IMR-90 (cell line): ENCODE data around the gene PDZRN3. TPM values are rescaled to one million over a fixed set of nuclear protein-coding genes. Genes with fewer than 3 reads are reported as not detected.

Experiments used
- ATAC-seq: fragments of 200-7000 bp; cut with Tn5 transposase; 2 replicates; pipeline ENCODE4 v1.9.1; 2020; ENCODE audit warnings: low read depth, mild to moderate bottlenecking, moderate library complexity
- BruUV-seq: library from RNA; stranded (reverse); fragments of 400-500 nt; replicated peaks from 2 replicates; lab custom pipeline; 2021; lab: Mats Ljungman, UMichigan
- CTCF ChIA-PET: fragments of 300-600 bp; formaldehyde crosslinking; extraction: SDS; loops from one replicate; lab custom pipeline; 2021; ENCODE audit warnings: antibody characterized with exemption; lab: Yijun Ruan, JAX
- POLR2A ChIA-PET: fragments of 300-600 bp; sonication (Branson Sonifier 250); formaldehyde crosslinking; loops from one replicate; lab custom pipeline; 2022; ENCODE audit warnings: antibody characterized with exemption; ENCODE audit not compliant: unreplicated experiment; lab: Charles Lee
- DNase-seq: peaks from one replicate; pipeline ENCODE4 v3.0.0; 2013
- H2AFZ ChIP-seq: replicated peaks from 2 replicates; pipeline ENCODE3; 2013; ENCODE audit warnings: low read length, mild to moderate bottlenecking; ENCODE audit not compliant: poor library complexity
- H2AK5ac ChIP-seq: 2 replicates; pipeline ENCODE4 v1.6.1; 2013; ENCODE audit warnings: low read depth, low read length, inconsistent platforms
- H2AK9ac ChIP-seq: replicated peaks from 2 replicates; pipeline ENCODE3; 2013; ENCODE audit warnings: mild to moderate bottlenecking, low read depth, low read length, moderate library complexity; ENCODE audit not compliant: poor library complexity
- H2BK120ac ChIP-seq: 2 replicates; pipeline ENCODE4 v1.6.1; 2013; ENCODE audit warnings: low read depth, low read length, inconsistent platforms
- H2BK15ac ChIP-seq: 3 replicates; pipeline ENCODE4 v1.6.1; 2013; ENCODE audit warnings: low read depth, low read length, inconsistent platforms
- H2BK20ac ChIP-seq: 2 replicates; pipeline ENCODE4 v1.6.1; 2013; ENCODE audit warnings: low read depth, mild to moderate bottlenecking, inconsistent platforms, low read length, moderate library complexity
- H2BK5ac ChIP-seq: 2 replicates; pipeline ENCODE4 v1.6.1; 2013; ENCODE audit warnings: mild to moderate bottlenecking, low read depth, low read length, inconsistent platforms; ENCODE audit not compliant: poor library complexity, severe bottlenecking
- H3K14ac ChIP-seq: replicated peaks from 2 replicates; pipeline ENCODE4 v1.6.1; 2013; ENCODE audit warnings: low read depth, low read length, inconsistent platforms
- H3K18ac ChIP-seq: 2 replicates; pipeline ENCODE4 v1.6.1; 2013; ENCODE audit warnings: low read depth, low read length, control low read depth
- H3K23ac ChIP-seq: 2 replicates; pipeline ENCODE4 v1.6.1; 2013; ENCODE audit warnings: low read depth, low read length, inconsistent platforms
- H3K27ac ChIP-seq: 2 replicates; pipeline ENCODE4 v1.5.1; 2013; ENCODE audit warnings: mild to moderate bottlenecking, control low read depth, low read length; ENCODE audit not compliant: insufficient read depth
- H3K27me3 ChIP-seq: 2 replicates; pipeline ENCODE4 v1.6.1; 2013; ENCODE audit warnings: low read length; ENCODE audit not compliant: control insufficient read depth, insufficient read depth
- H3K36me3 ChIP-seq: 2 replicates; pipeline ENCODE4 v1.6.1; 2013; ENCODE audit warnings: low read length, mixed read lengths; ENCODE audit not compliant: control insufficient read depth, insufficient read depth
- H3K4ac ChIP-seq: 2 replicates; pipeline ENCODE4 v1.6.1; 2013; ENCODE audit warnings: low read depth, low read length, inconsistent platforms
- H3K4me1 ChIP-seq: 2 replicates; pipeline ENCODE4 v1.6.1; 2013; ENCODE audit warnings: low read length, mixed read lengths; ENCODE audit not compliant: control insufficient read depth, insufficient read depth
- H3K4me2 ChIP-seq: 2 replicates; pipeline ENCODE4 v1.6.1; 2013; ENCODE audit warnings: low read depth, mild to moderate bottlenecking, control low read depth, low read length, moderate library complexity
- H3K4me3 ChIP-seq: 2 replicates; pipeline ENCODE4 v1.5.1; 2013; ENCODE audit warnings: low read depth, mild to moderate bottlenecking, control low read depth, low read length, moderate library complexity; ENCODE audit not compliant: insufficient read depth
- H3K56ac ChIP-seq: 2 replicates; pipeline ENCODE4 v1.6.1; 2013; ENCODE audit warnings: low read length, inconsistent platforms; ENCODE audit not compliant: insufficient read depth; ENCODE audit errors: extremely low read depth
- H3K79me1 ChIP-seq, 2 experiments: 2 replicates each; pipeline ENCODE4 v1.6.1; 2013; ENCODE audit warnings: low read length in 2 of 2, inconsistent platforms in 1 of 2, low read depth in 1 of 2
- H3K9ac ChIP-seq: 2 replicates; pipeline ENCODE4 v1.6.1; 2013; ENCODE audit warnings: low read depth, low read length, control low read depth
- H3K9me1 ChIP-seq: 2 replicates; pipeline ENCODE4 v1.6.1; 2013; ENCODE audit warnings: low read length, inconsistent platforms; ENCODE audit not compliant: insufficient read depth
- H3K9me3 ChIP-seq: 2 replicates; pipeline ENCODE4 v1.6.1; 2013; ENCODE audit warnings: low read length; ENCODE audit not compliant: control insufficient read depth, insufficient read depth
- H4K20me1 ChIP-seq: 2 replicates; pipeline ENCODE4 v1.6.1; 2013; ENCODE audit warnings: low read length, inconsistent platforms; ENCODE audit not compliant: insufficient read depth
- H4K5ac ChIP-seq: 2 replicates; pipeline ENCODE4 v1.6.1; 2013; ENCODE audit warnings: mild to moderate bottlenecking, low read depth, low read length, control low read depth
- H4K8ac ChIP-seq, 2 experiments: 2 replicates each; pipeline ENCODE4 v1.6.1; 2013; ENCODE audit warnings: low read depth in 2 of 2, low read length in 2 of 2, control low read depth in 1 of 2, inconsistent platforms in 1 of 2
- H4K91ac ChIP-seq: 2 replicates; pipeline ENCODE4 v1.6.1; 2013; ENCODE audit warnings: low read depth, low read length, inconsistent platforms; ENCODE audit not compliant: insufficient read depth
- BHLHE40 ChIP-seq: fragments of 150-350 bp; IDR thresholded peaks from 2 replicates; pipeline ENCODE4 v1.6.1; 2016; ENCODE audit warnings: mild to moderate bottlenecking, low read depth, low read length
- CEBPB ChIP-seq: IDR thresholded peaks from 2 replicates; pipeline ENCODE4 v1.6.1; 2012; ENCODE audit warnings: low read depth, low read length, improper control_type of control experiment
- CHD1 ChIP-seq: IDR thresholded peaks from 2 replicates; pipeline ENCODE4 v1.6.1; 2012; ENCODE audit warnings: low read depth, low read length, improper control_type of control experiment
- CTCF ChIP-seq: conservative IDR thresholded peaks from 2 replicates; pipeline ENCODE4 v1.5.1; 2012; ENCODE audit warnings: mild to moderate bottlenecking, low read depth, low read length, improper control_type of control experiment
- ELK1 ChIP-seq: fragments of 150-350 bp; IDR thresholded peaks from 2 replicates; pipeline ENCODE4 v1.6.1; 2016; ENCODE audit warnings: low read depth, mild to moderate bottlenecking, low read length, moderate library complexity, borderline replicate concordance
- FOS ChIP-seq: fragments of 150-350 bp; IDR thresholded peaks from 2 replicates; pipeline ENCODE4 v1.6.1; 2016; ENCODE audit warnings: low read depth, low read length
- MAFK ChIP-seq: IDR thresholded peaks from 2 replicates; pipeline ENCODE4 v1.6.1; 2012; ENCODE audit warnings: low read depth, low read length, improper control_type of control experiment
- MAZ ChIP-seq: IDR thresholded peaks from 2 replicates; pipeline ENCODE4 v1.6.1; 2012; ENCODE audit warnings: low read depth, mild to moderate bottlenecking, low read length, improper control_type of control experiment, moderate library complexity, borderline replicate concordance
- POLR2A ChIP-seq: IDR thresholded peaks from 2 replicates; pipeline ENCODE4 v1.6.1; 2012; ENCODE audit warnings: mild to moderate bottlenecking, low read depth, low read length
- RAD21 ChIP-seq: IDR thresholded peaks from 2 replicates; pipeline ENCODE4 v1.6.1; 2012; ENCODE audit warnings: low read length, improper control_type of control experiment
- RCOR1 ChIP-seq: IDR thresholded peaks from 2 replicates; pipeline ENCODE4 v1.6.1; 2012; ENCODE audit warnings: mild to moderate bottlenecking, low read length, improper control_type of control experiment; ENCODE audit not compliant: insufficient replicate concordance
- SMC3 ChIP-seq: fragments of 150-350 bp; IDR thresholded peaks from 2 replicates; pipeline ENCODE4 v1.6.1; 2016; ENCODE audit warnings: low read depth, mild to moderate bottlenecking, antibody characterized with exemption, low read length, moderate library complexity
- USF2 ChIP-seq: fragments of 150-350 bp; IDR thresholded peaks from 2 replicates; pipeline ENCODE4 v1.6.1; 2017; ENCODE audit warnings: mild to moderate bottlenecking, antibody characterized with exemption, low read length, low read depth
- WGBS, 2 experiments: methylation state at CpG; one replicate each; pipeline versions ENCODE4 v1.1.5 to v1.1.7; 2013; ENCODE audit warnings: missing lambda C conversion rate in 2 of 2; ENCODE audit not compliant: insufficient read length in 1 of 2; ENCODE audit errors: extremely low coverage in 2 of 2; 5-methylcytosine and 5-hydroxymethylcytosine counted together
- dilution Hi-C: fragments of 300-500 bp; cut with HindIII; formaldehyde crosslinking; loops from one replicate; pipeline ENCODE4 v1.14.3; 2018; ENCODE audit warnings: low sequenced_read_pairs; ENCODE audit not compliant: unreplicated experiment
- in situ Hi-C: fragments of 300-500 bp; cut with MboI; formaldehyde crosslinking; loops from 3 replicates; pipeline ENCODE4 v1.14.3; 2019; ENCODE audit warnings: low sequenced_read_pairs, inconsistent platforms, mixed read lengths
- intact Hi-C: fragments of 100-400 bp; cut with micrococcal nuclease; formaldehyde crosslinking; loops from 2 replicates; pipeline ENCODE4 v1.10.0; 2022
- polyA plus RNA-seq, 3 experiments: library from polyadenylated mRNA; depleted of rRNA; stranded (reverse); fragments of >200 nt; gene quantifications; 2 replicates each; pipeline ENCODE4 v1.2.3, GENCODE V29; 2012; ENCODE audit warnings: low replicate concordance in 1 of 3
- total RNA-seq: library from RNA; depleted of rRNA; stranded (reverse); fragments of >200 nt; gene quantifications from 2 replicates; pipeline ENCODE4 v1.2.3, GENCODE V29; 2012

The PDZRN3 gene
- total and polyA plus RNA-seq, 2 of the 4 experiments (the other 2 are of a cell fraction), result 9.4 to 17.0 TPM

- Histone ChIP-seq H3K4me2 (peak overlapping the region; percentile 14; the same call in 1 of the 2 replicates), H3K23ac (no peak overlapping the region; the same call in 1 of the 2 replicates), H4K20me1 (peaks cover 7% of the 10 kb centered on the region; the same call in 1 of the 2 replicates), H4K91ac (peak overlapping the region; percentile 1), H3K9me3 (no peaks in the 10 kb centered on the region), H3K4ac (peak overlapping the region; percentile 67), H2AK5ac (peak overlapping the region; percentile 56), H4K5ac (no peak overlapping the region), H2BK15ac (peak overlapping the region; percentile 8; the same call in 1 of the 3 replicates), H3K4me3 (no peak overlapping the region), H3K36me3 (no peaks in the 10 kb centered on the region), H2BK20ac (0 out of 2 replicates have a peak overlapping the region, but pooled peaks have one; percentile 73), H2BK120ac (peak overlapping the region; percentile 54), H3K27me3 (no peaks in the 10 kb centered on the region), H3K79me1 (peaks cover under 1 to 10% of the 10 kb centered on the region in 2 experiments; a peak in 2 of 4 replicates), H3K14ac (peak overlapping the region; percentile 44; the same call in 1 of the 2 replicates), H4K8ac (peak overlapping the region in 1 of 2 experiments; percentile 73; a peak in 1 of 4 replicates), H3K56ac (no peak overlapping the region), H3K27ac (no peak overlapping the region), H3K18ac (peak overlapping the region; percentile 32; the same call in 1 of the 2 replicates), H2AK9ac (no peak overlapping the region), H3K4me1 (peaks cover 17% of the 10 kb centered on the region), H2BK5ac (no peak overlapping the region), H3K9me1 (peaks cover 13% of the 10 kb centered on the region), H2AFZ (no peak overlapping the region), H3K9ac (no peak overlapping the region)
- TF ChIP-seq BHLHE40 (no peak), POLR2A (no peak), ELK1 (no peak), USF2 (no peak), RCOR1 (no peak), FOS (no peak), CEBPB (no peak), CTCF (no peak), SMC3 (no peak), MAZ (no peak), CHD1 (no peak), RAD21 (no peak), MAFK (no peak)
- ATAC-seq (peak; percentile 48; the same call in 1 of the 2 replicates), DNase-seq (peak; percentile 49)
- WGBS, 2 experiments, result 20% methylated on average over 1 of the region's 3 CpGs; no CpG with 5 or more reads in 1 of the 2 experiments
- dilution Hi-C loops, result no loop called here
- intact Hi-C loops, result no loop called here
- ChIA-PET POLR2A (no interaction called here), CTCF (no interaction called here)
- in situ Hi-C loops, result no loop called here
- no TSS peak for BruUV-seq
These were observed 60.7 kb downstream of the PDZRN3 start for GRCh38 chr3:73563896-73564582.
